Germinal center (tissue), 1 donor: ENCODE measurements around the gene ABCD2.
A peak's percentile ranks its signal among the peaks of the same experiment; 100 is the strongest.
"Not testable (repeated sequence)": the region's sequence is repeated elsewhere in the genome, so short reads cannot be mapped to it uniquely, and the experiment has no call there.

Experiments
- DNase-seq: peaks from one replicate; pipeline ENCODE4 v3.0.0; 2012; ENCODE audit warnings: mixed read lengths, low spot score

The ABCD2 gene

GRCh38 chr12:39619660-39620433 lies at the start of gene ABCD2:
ABCD2 (minus strand) TSS chr12:39619803; CDS start chr12:39619615, 188 bp downstream.
- DNase-seq: peak; percentile 49

- no peak for DNase-seq
These were observed 40.5 kb upstream of the ABCD2 start for GRCh38 chr12:39660101-39660500.

GRCh38 chr12:39647383-39647782 lies 27.8 kb upstream of the ABCD2 start:
- no peak for DNase-seq

DNA sequence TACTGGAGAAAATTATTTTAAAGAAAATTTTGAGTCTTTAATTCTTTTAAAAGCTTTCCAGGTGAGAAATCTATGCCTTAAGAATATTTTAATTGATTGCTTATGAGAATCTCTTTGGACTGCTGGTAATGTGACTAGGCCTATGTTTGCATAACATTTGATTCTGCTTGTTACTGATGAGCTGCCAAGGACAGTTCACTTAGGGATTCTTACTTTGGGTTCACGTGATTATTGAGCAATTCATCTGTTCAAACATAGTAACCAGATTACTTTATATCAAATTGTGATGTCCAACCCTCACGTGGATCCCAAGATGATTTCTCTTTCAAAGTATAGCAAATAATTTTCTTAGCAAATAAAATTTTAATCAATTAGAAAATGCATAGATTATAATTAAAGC lies 27.4 kb upstream of the ABCD2 start:
- no peak for DNase-seq

DNA sequence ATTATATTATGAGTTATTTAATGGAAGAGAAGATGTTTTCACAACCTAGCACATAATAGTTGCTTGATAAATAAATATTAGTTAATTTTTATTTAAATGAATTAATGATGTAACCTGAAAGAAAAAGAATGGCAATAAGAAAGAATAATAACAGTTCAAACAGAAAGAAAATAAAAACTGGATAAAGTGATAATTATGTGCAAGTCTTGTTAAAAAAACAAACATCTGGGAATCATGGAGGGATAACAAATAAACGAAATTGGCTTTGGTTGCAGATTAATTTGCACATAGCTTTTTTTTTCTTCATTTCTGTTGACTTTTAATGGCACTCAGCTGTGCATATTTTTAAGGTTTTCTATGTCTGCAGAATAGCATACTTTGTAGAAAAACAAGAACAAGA lies 23.4 kb upstream of the ABCD2 start:
- DNase-seq: no peak

DNA sequence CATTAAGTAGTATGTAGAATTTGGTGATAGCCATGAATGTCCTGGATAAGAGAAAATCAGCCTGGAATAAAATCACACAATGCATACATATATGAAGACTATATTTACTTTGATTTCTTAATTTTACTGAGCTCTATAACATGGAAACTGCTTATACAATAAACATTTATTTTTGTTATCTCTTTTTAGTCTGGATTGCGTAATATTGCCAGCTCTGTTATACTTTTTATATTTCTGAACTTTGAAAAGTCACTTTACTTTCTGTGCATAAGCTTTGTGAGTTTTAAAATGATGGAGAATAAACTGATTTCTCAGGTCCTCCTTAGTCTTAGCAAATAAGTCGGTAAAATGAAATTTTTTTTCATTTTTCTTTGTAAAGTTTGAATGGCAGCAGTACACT lies 19.2 kb upstream of the ABCD2 start:
- no peak for DNase-seq

DNA sequence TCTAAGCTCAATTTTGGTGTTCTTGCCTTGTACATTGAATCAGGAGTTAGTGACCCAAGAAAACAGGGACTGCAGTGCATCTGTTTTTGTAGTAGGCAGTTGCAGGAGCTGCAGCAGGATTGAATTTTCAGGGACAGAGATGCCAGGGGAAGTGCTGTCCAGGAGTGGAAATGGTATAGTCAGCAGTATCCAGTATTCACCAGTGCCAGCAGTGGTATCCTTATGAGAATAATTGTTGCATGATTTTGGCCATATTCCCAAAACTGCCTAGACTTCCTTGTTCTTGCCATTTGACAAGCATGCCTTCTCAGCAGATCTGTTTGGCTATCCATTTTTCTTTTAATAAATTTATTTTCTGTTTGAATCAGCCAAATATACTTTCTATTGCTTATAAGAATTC lies 18.6 kb upstream of the ABCD2 start:
- no peak for DNase-seq

GRCh38 chr12:39632670-39633069 lies 13.1 kb upstream of the ABCD2 start:
- DNase-seq: no peak

DNA sequence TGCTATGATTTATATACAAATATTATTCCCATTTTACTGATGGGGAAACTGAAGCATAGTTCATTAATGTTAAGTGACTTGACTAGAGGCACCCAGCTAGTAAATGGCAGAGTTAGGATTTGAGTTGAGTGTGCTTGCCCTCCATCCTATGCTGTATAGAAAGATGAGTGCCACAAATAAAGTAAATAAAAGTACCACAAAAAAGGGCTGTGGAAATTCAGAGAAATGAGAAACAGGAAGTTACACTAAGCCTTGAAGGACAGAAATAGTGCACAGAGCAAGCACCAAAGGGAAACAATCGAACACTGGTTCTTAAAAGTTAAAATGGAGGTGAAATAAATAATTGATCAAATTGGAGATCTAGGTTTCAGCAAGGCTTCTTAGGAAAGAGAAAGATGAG lies 9.2 kb upstream of the ABCD2 start:
- no peak for DNase-seq

- DNase-seq: no peak
These were observed 8.3 kb upstream of the ABCD2 start for GRCh38 chr12:39627914-39628313.

DNA sequence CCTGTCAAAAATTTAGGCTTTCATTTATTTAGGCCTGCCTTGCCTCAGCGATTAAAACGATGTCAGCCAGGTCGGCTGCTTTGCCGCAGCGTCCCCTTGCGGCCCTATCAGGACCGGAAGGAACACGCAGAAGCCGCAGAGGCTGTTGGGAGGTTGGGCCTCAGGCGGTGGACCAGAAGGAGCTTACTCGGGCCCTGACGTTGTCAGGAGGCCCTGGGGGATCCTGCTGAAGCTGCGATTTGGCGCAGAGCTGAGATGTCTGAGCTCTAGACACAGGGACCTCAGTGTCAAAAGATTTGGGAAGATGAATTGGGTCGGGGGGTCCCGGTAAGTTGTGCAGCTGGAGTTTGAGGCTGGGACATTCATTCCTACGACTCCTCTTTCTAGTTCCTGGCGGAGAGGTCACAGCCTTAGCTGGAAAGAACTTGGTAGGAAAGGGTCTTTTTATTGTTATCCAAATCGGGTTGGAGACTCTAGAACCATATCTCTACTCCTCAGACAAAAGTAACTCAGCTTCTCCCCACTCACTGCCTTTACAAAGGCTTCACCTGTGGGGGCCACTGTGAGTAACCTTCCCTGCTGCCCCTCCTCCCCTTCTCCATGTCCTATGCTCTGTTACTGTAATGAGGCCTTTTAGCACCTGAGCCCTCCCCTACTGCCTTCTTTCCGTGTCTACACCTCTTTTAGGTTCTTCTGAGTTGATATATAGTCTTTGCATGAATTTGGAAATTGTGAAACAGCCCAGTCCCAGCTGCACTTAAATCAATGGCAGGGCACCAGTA lies 6.6 kb upstream of the ABCD2 start:
- DNase-seq: no peak

DNA sequence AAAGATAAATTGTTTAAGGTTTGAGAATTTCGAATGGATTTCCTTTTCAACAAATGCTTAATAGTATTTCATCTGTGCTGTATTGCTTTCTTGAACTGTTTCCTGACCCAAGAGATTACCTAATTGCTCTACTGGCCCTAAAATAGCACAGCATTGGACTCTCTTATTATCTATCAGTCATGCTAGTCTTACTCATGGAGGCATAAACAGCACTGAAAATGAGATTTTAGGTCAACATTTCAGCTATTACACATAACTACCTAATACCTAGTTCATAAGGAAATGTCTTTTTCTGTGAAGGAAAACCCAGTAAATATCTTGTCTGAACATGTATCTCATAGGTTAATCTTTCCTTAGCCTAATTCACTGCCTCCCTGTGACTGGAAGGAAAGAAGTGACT lies 4.3 kb upstream of the ABCD2 start:
- DNase-seq: no peak

DNA sequence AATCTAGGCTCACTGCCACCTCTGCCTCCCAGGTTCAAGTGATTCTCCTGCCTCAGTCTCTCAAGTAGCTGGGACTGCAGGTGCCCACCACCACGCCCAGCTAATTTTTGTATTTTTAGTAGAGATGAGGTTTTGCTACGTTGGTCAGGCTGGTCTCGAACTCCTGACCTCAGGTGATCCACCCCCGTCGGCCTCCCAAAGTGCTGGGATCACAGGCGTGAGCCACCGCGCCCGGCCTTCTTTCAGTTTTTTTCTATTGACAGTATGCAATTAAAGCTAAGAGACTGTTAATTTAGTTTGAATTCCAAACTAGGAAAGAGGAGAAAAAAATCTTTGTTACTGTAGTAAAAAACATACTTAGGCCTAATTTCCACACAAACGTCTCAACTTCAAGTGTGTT lies 3.6 kb upstream of the ABCD2 start:
- DNase-seq: not testable (repeated sequence)

DNA sequence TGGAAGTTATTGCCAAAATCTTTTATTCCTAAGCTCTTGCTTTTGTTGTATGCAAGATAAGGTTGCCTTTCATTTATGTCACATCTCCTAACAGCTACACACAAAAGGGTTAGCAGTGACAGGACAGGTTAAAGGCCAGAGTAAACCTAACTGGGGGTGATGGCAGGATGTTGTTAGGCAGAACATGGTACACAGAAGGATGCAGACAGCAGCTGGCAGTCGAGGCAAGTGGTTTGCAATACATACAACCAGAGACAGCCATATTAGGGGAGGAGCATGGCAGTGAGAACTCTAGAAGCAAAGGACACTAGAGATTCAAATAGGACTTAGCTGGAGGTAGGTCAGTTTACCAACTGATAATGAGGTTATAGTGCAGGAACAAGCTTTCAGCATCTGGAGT lies 2.7 kb upstream of the ABCD2 start:
- DNase-seq: no peak

DNA sequence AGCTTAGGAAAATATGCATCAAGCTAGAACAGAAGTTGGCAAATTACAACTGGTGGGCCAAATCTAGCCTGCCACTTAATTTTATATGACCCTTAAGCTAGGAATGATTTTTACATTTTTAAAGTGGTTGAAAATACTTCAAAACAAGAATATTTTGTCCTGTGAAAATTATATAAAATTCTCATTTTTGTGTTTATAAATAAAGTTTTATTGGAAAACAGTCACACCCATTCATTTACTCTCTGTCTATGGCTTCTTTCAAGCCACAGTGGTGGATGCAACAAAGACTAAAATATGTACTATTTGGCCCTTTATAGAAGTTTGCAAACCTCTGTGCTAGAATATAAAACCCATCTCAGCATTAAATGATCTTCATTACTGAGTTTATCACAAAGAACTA lies 2.1 kb upstream of the ABCD2 start:
- DNase-seq: no peak

DNA sequence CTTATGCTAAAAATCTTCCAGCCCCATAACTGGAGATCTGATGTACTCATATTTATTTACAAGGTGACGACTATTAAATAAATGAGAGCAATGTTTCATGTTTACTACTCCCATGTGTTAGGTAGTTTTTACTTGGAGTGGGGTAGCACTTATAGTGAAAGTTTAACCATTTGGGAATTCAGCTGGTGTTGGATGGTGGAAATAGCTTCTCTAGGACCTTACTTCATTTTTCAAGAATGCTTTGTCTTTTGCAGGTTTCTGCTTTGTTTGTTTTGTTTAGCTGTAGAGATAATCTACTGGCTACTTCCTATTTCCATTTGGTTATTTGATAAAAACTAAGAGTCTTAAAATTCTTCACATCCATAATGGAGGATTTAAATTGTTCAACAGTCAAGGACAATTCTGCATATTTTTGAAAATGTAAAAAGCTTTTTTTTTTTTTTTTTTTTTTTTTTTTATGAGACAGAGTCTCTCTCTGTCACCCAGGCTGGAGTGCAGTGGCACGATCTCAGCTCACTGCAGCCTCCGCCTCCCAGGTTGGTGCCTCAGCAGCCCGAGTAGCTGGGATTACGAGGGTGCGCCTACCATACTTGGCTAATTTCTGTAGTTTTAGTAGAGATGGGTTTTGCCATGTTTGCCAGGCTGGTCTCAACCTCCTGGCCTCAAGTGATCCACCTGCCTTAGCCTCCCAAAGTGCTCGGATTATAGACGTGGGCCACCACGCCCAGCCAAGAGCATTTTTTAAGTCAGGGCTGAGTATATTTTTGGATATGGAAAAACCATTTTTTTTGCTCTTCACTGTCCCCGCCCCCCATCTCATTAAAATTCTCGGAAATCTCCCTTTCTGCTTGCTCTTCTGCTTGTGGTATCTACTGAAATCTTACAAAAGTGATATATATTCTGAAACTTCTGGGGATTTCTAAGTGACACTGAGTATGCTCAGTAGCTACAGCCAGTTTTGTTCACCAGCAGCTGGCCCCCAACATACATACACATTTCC lies 1.4 kb upstream of the ABCD2 start:
- no peak for DNase-seq

DNA sequence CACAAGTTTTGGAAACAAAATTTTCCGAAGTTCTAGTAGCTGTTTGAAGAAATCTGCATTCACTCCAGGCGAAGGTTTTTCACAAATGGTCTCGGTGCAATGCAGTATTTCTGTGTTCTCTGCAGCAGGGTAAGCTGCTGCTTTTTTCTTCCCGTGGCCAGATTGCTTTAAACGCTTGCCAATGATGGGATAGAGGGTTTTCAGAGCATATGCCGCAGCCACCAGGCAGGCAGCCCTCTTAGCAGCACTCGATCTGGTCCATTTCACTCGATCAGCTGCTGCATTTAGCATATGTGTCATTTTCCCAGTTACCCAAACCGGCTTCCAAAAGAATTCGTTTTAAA lies 315 bp downstream of the ABCD2 start:
- DNase-seq: no peak

DNA sequence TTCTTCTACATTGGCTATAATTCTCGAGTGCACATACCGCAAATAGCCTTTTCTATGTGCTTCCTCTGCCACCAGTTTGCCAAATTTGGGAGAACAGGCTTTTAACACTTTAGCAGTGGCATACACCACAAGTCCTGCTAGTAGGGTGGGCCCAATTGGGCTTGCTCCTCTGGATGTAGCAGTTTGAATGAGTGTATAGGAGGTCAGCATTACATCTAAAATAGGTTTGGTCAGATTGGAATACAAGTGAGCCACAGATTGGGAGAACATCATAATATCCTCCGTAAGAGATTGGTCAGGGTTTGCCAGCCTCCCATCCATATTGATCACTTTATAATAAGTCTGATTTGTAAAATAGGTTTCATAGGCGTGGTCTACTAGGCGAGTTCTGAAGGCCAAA lies 902 bp downstream of the ABCD2 start:
- DNase-seq: no peak

DNA sequence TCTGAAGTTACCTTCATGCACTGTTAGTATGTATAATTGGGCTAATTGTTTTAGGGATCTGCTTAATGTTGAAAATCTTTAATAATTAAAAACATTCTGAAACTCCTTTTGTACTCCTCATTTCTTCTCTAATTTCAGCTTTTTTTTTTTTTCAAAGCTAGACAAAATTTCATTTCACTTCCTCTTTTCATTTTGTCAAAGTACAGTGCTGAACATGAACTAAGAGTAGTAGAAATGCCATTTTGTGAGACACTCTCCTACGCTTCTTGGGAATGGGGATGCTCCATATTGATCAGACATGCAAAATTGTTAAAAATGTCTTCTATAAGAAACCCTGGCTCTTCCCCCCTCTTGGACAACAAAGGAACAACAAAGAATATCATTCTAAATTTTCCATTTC lies 1.7 kb downstream of the ABCD2 start:
- no peak for DNase-seq

- no peak for DNase-seq
These were observed 2.9 kb downstream of the ABCD2 start for GRCh38 chr12:39616666-39617065.

- DNase-seq: no peak
These were observed 3.4 kb downstream of the ABCD2 start for GRCh38 chr12:39616251-39616650.

- no peak for DNase-seq
These were observed 6.1 kb downstream of the ABCD2 start for GRCh38 chr12:39613525-39613924.

- no peak for DNase-seq
These were observed 7.4 kb downstream of the ABCD2 start for GRCh38 chr12:39612250-39612649.
